Keratinocyte (primary cell): ENCODE data around the gene FGF18.

ENCODE experiments used
- CTCF ChIP-seq, 3 experiments: IDR thresholded peaks in 1 of 3; conservative IDR thresholded peaks in 1 of 3; optimal IDR thresholded peaks in 1 of 3; 2 replicates in 2 of 3; 3 replicates in 1 of 3; pipeline versions ENCODE3 to v1.5.1; 2011; ENCODE audit warnings: low read length in 3 of 3, mild to moderate bottlenecking in 3 of 3, moderate library complexity in 2 of 3, control low read depth in 1 of 3, inconsistent platforms in 1 of 3; ENCODE audit not compliant: insufficient read depth in 2 of 3; ENCODE audit errors: extremely low read depth in 1 of 3
- EZH2 ChIP-seq: IDR thresholded peaks from one replicate; pipeline ENCODE4 v1.6.1; 2012; ENCODE audit warnings: inconsistent platforms, mild to moderate bottlenecking, low read length, moderate library complexity

- TF ChIP-seq CTCF (optimal IDR thresholded peaks at IDR 0.05 in 1 of 3, IDR thresholded peaks at IDR 0.05 in 1 of 3, conservative IDR thresholded peaks at IDR 0.05 in 1 of 3; ENCODE audit: extremely low read depth in 1 of 3, insufficient read depth in 2 of 3, low read length in 3 of 3) (no peak), EZH2 (no peak)
Measured at GRCh38 chr5:171486613-171487012, 67.2 kb downstream of the FGF18 start.
